Measurements from ENCODE around the gene FLG2.

The FLG2 gene

GRCh38 chr1:152335399-152335798, 24.4 kb downstream of the FLG2 start:
- Histone ChIP-seq H3K27me3 (ENCODE audit: insufficient read depth, low read length, poor library complexity, severe bottlenecking) (no peaks in the 10 kb centered on the region), H3K4me3 (ENCODE audit: low read length, poor library complexity, severe bottlenecking) (no peak overlapping the region), H3F3A (ENCODE audit: low read depth) (no peaks in the 10 kb centered on the region), H4K20me1 (ENCODE audit: insufficient read depth, low read length, poor library complexity, severe bottlenecking) (no peaks in the 10 kb centered on the region), H2AFZ (ENCODE audit: low read length) (no peak overlapping the region), H3K9ac (ENCODE audit: low read depth, low read length, poor library complexity, severe bottlenecking) (no peak overlapping the region), H3K79me2 (ENCODE audit: insufficient read depth, low read length) (no peaks in the 10 kb centered on the region), H3K4me1 (ENCODE audit: insufficient read depth, low read length, poor library complexity, severe bottlenecking) (no peaks in the 10 kb centered on the region), H3K9me2 (replicated peaks; ENCODE audit: low read depth, low read length) (no peaks in the 10 kb centered on the region), H3K9me3 (ENCODE audit: insufficient read depth, low read depth, low read length) (no peaks in the 10 kb centered on the region), H3K4me2 (ENCODE audit: low read depth, low read length, poor library complexity, severe bottlenecking) (no peak overlapping the region), H3K36me3 (ENCODE audit: insufficient read depth, low read length) (no peaks in the 10 kb centered on the region)
- TF ChIP-seq EZH2phosphoT487 (IDR thresholded peaks at IDR 0.05; ENCODE audit: borderline replicate concordance) (no peak), CTCF (conservative IDR thresholded peaks at IDR 0.05; ENCODE audit: low read length) (no peak)

GRCh38 chr1:152328801-152329391, 30.9 kb downstream of the FLG2 start:
- Histone ChIP-seq H3K4me2 (ENCODE audit: low read depth, low read length, poor library complexity, severe bottlenecking) (no peak overlapping the region), H3K9ac (ENCODE audit: low read depth, low read length, poor library complexity, severe bottlenecking) (no peak overlapping the region), H3K4me3 (ENCODE audit: low read length, poor library complexity, severe bottlenecking) (no peak overlapping the region), H3K27me3 (ENCODE audit: insufficient read depth, low read length, poor library complexity, severe bottlenecking) (no peaks in the 10 kb centered on the region), H3K9me2 (replicated peaks; ENCODE audit: low read depth, low read length) (no peaks in the 10 kb centered on the region), H3F3A (ENCODE audit: low read depth) (no peaks in the 10 kb centered on the region), H4K20me1 (ENCODE audit: insufficient read depth, low read length, poor library complexity, severe bottlenecking) (no peaks in the 10 kb centered on the region), H3K36me3 (ENCODE audit: insufficient read depth, low read length) (no peaks in the 10 kb centered on the region), H3K4me1 (ENCODE audit: insufficient read depth, low read length, poor library complexity, severe bottlenecking) (no peaks in the 10 kb centered on the region), H2AFZ (ENCODE audit: low read length) (no peak overlapping the region), H3K79me2 (ENCODE audit: insufficient read depth, low read length) (no peaks in the 10 kb centered on the region), H3K9me3 (ENCODE audit: insufficient read depth, low read depth, low read length) (no peaks in the 10 kb centered on the region)
- TF ChIP-seq EZH2phosphoT487 (IDR thresholded peaks at IDR 0.05; ENCODE audit: borderline replicate concordance), result no peak
- no peak for TF ChIP-seq CTCF (conservative IDR thresholded peaks at IDR 0.05; ENCODE audit: low read length)

GRCh38 chr1:152325111-152325510, 34.7 kb downstream of the FLG2 start, which contains the start of gene FLG:
Gene FLG, minus strand, starts transcription at chr1:152325239. Its CDS starts 9,783 bp downstream, at chr1:152315456.
- no peaks in the 10 kb centered on the region for H3K79me2 ChIP-seq (ENCODE audit: insufficient read depth, low read length)
- no peaks in the 10 kb centered on the region for H3K9me2 ChIP-seq (replicated peaks; ENCODE audit: low read depth, low read length)
- no peaks in the 10 kb centered on the region for H3K27me3 ChIP-seq (ENCODE audit: insufficient read depth, low read length, poor library complexity, severe bottlenecking)
- no peaks in the 10 kb centered on the region for H3K9me3 ChIP-seq (ENCODE audit: insufficient read depth, low read depth, low read length)
- H3K4me3 ChIP-seq (ENCODE audit: low read length, poor library complexity, severe bottlenecking), result no peak within 1 kb of the TSS
- H2AFZ ChIP-seq (ENCODE audit: low read length), result no peak within 1 kb of the TSS
- TF ChIP-seq CTCF (conservative IDR thresholded peaks at IDR 0.05; ENCODE audit: low read length), result no peak
- TF ChIP-seq EZH2phosphoT487 (IDR thresholded peaks at IDR 0.05; ENCODE audit: borderline replicate concordance), result no peak
- no peaks in the 10 kb centered on the region for H3F3A ChIP-seq (ENCODE audit: low read depth)
- no peak within 1 kb of the TSS for H3K4me2 ChIP-seq (ENCODE audit: low read depth, low read length, poor library complexity, severe bottlenecking)
- no peak within 1 kb of the TSS for H3K9ac ChIP-seq (ENCODE audit: low read depth, low read length, poor library complexity, severe bottlenecking)
- no peaks in the 10 kb centered on the region for H3K4me1 ChIP-seq (ENCODE audit: insufficient read depth, low read length, poor library complexity, severe bottlenecking)
- no peaks in the 10 kb centered on the region for H4K20me1 ChIP-seq (ENCODE audit: insufficient read depth, low read length, poor library complexity, severe bottlenecking)
- H3K36me3 ChIP-seq (ENCODE audit: insufficient read depth, low read length), result no peaks in the 10 kb centered on the region
